Measurements from ENCODE around the gene CCS. TPM values are rescaled to one million over a fixed set of nuclear protein-coding genes. Genes with fewer than 3 reads are reported as not detected.
A peak's percentile ranks its signal among the peaks of the same experiment; 100 is the strongest.

The CCS gene
- total and polyA plus RNA-seq, 9 of the 15 experiments (the other 6 are each of a cell fraction or from before 2014, with no cell fraction given) = 1.1 to 46.6 (median 26.8) TPM

DNA sequence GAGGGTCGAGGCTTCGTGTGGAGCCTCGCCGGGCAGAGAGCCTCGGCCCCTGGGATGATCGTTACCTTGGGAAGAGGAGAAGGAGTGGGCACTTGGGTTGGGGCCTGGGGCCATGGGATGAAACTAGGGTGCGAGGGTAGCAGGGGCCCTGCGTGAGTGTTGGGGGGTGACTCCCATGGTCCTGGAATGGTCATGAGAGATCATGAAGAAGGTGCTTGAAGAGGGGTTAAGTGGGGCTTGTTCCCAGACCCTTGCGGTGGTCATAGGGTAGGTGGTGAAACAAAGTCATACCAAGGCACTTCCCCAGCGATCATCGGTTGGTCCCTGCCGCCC is 284 bp downstream of the CCS start (continued):
- no peak for TF ChIP-seq RAD21 (CRISPR knock-in tag; conservative IDR thresholded peaks at IDR 0.05 in 1 of 2, IDR thresholded peaks at IDR 0.05 in 1 of 2)
- TF ChIP-seq PHTF2 (CRISPR knock-in tag; IDR thresholded peaks at IDR 0.05) = no peak
- TF ChIP-seq ZNF232 (CRISPR knock-in tag; IDR thresholded peaks at IDR 0.05) = no peak
- no peak for TF ChIP-seq ZNF316 (IDR thresholded peaks at IDR 0.05)
- TF ChIP-seq, protein P1, sequence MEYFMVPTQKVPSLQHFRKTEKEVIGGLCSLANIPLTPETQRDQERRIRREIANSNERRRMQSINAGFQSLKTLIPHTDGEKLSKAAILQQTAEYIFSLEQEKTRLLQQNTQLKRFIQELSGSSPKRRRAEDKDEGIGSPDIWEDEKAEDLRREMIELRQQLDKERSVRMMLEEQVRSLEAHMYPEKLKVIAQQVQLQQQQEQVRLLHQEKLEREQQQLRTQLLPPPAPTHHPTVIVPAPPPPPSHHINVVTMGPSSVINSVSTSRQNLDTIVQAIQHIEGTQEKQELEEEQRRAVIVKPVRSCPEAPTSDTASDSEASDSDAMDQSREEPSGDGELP (CRISPR knock-in tag; IDR thresholded peaks at IDR 0.05; ENCODE audit: borderline replicate concordance) = no peak
- 0 out of 2 replicates have a peak, but pooled peaks have one; percentile 18 for TF ChIP-seq MIER1 (IDR thresholded peaks at IDR 0.05; ENCODE audit: low read depth)
- TF ChIP-seq RUNX1 (IDR thresholded peaks at IDR 0.05; ENCODE audit: low read depth) = no peak
- TF ChIP-seq, protein P2, sequence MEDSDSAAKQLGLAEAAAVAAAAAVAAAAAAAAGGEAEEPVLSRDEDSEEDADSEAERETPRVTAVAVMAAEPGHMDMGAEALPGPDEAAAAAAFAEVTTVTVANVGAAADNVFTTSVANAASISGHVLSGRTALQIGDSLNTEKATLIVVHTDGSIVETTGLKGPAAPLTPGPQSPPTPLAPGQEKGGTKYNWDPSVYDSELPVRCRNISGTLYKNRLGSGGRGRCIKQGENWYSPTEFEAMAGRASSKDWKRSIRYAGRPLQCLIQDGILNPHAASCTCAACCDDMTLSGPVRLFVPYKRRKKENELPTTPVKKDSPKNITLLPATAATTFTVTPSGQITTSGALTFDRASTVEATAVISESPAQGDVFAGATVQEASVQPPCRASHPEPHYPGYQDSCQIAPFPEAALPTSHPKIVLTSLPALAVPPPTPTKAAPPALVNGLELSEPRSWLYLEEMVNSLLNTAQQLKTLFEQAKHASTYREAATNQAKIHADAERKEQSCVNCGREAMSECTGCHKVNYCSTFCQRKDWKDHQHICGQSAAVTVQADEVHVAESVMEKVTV (CRISPR knock-in tag; IDR thresholded peaks at IDR 0.05) = no peak
- TF ChIP-seq HNRNPUL1 (IDR thresholded peaks at IDR 0.05; ENCODE audit: low read length) = no peak
- TF ChIP-seq TGIF2 (CRISPR knock-in tag; IDR thresholded peaks at IDR 0.05) = no peak
- 0 out of 2 replicates have a peak, but pooled peaks have one; percentile 32 for TF ChIP-seq ZNF77 (CRISPR knock-in tag; IDR thresholded peaks at IDR 0.05)
- TF ChIP-seq MAFK (IDR thresholded peaks at IDR 0.05; ENCODE audit: low read length) = no peak
- TF ChIP-seq FOXA1 (IDR thresholded peaks at IDR 0.05; ENCODE audit: borderline replicate concordance) = no peak
- TF ChIP-seq ELF4 (CRISPR knock-in tag; IDR thresholded peaks at IDR 0.05) = 0 out of 2 replicates have a peak, but pooled peaks have one; percentile 41
- TF ChIP-seq, protein P3, sequence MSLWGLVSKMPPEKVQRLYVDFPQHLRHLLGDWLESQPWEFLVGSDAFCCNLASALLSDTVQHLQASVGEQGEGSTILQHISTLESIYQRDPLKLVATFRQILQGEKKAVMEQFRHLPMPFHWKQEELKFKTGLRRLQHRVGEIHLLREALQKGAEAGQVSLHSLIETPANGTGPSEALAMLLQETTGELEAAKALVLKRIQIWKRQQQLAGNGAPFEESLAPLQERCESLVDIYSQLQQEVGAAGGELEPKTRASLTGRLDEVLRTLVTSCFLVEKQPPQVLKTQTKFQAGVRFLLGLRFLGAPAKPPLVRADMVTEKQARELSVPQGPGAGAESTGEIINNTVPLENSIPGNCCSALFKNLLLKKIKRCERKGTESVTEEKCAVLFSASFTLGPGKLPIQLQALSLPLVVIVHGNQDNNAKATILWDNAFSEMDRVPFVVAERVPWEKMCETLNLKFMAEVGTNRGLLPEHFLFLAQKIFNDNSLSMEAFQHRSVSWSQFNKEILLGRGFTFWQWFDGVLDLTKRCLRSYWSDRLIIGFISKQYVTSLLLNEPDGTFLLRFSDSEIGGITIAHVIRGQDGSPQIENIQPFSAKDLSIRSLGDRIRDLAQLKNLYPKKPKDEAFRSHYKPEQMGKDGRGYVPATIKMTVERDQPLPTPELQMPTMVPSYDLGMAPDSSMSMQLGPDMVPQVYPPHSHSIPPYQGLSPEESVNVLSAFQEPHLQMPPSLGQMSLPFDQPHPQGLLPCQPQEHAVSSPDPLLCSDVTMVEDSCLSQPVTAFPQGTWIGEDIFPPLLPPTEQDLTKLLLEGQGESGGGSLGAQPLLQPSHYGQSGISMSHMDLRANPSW (CRISPR knock-in tag; IDR thresholded peaks at IDR 0.05) = no peak
- TF ChIP-seq MCM7 (IDR thresholded peaks at IDR 0.05) = no peak
- no peak for TF ChIP-seq ILF3 (IDR thresholded peaks at IDR 0.05; ENCODE audit: borderline replicate concordance)
- TF ChIP-seq MEF2A (IDR thresholded peaks at IDR 0.05; ENCODE audit: control insufficient read depth, low read depth, low read length) = no peak
- no peak for TF ChIP-seq HMG20A (CRISPR knock-in tag; conservative IDR thresholded peaks at IDR 0.05)
- 0 out of 4 replicates have a peak, but pooled peaks of 1 of the 2 experiments have one; percentile 54 for TF ChIP-seq MAZ (CRISPR knock-in tag; conservative IDR thresholded peaks at IDR 0.05 in 1 of 2, IDR thresholded peaks at IDR 0.05 in 1 of 2)
- TF ChIP-seq IRF2 (CRISPR knock-in tag; IDR thresholded peaks at IDR 0.05) = no peak
- TF ChIP-seq ETV5 (CRISPR knock-in tag; IDR thresholded peaks at IDR 0.05; ENCODE audit: low read depth) = no peak
- TF ChIP-seq RB1 (IDR thresholded peaks at IDR 0.05; ENCODE audit: low read depth) = no peak
